ENCODE data around the gene GLRX3.
"Not testable (repeated sequence)": the region's sequence is repeated elsewhere in the genome, so short reads cannot be mapped to it uniquely, and the experiment has no call there.

GLRX3 gene

GRCh38 chr10:130202150-130202549, 66.0 kb downstream of the GLRX3 start:
- not testable (repeated sequence) for H3K14ac ChIP-seq (ENCODE audit: low read length); H3K4ac ChIP-seq (ENCODE audit: low read length); H3K4me1 ChIP-seq (ENCODE audit: control insufficient read depth in 2 of 2, insufficient read depth in 1 of 2, low read depth in 1 of 2, low read length in 2 of 2); H3K79me1 ChIP-seq (ENCODE audit: low read depth, low read length); H3K18ac ChIP-seq (ENCODE audit: low read length); H2BK120ac ChIP-seq (ENCODE audit: low read depth, low read length); H2AK5ac ChIP-seq (ENCODE audit: low read depth, low read length); H4K91ac ChIP-seq (ENCODE audit: low read depth, low read length, poor library complexity); H2BK15ac ChIP-seq (ENCODE audit: low read length); H3K27me3 ChIP-seq (ENCODE audit: control insufficient read depth in 3 of 3, insufficient read depth in 3 of 3, low read depth in 1 of 3, low read length in 3 of 3); H3K4me3 ChIP-seq (ENCODE audit: low read length in 2 of 2); H3K23ac ChIP-seq (ENCODE audit: low read depth, low read length, poor library complexity); H3K9me3 ChIP-seq (replicated peaks in 1 of 2; ENCODE audit: control insufficient read depth in 2 of 2, insufficient read depth in 1 of 2, low read depth in 1 of 2, low read length in 2 of 2); H2BK12ac ChIP-seq (ENCODE audit: low read length); H3K9ac ChIP-seq (ENCODE audit: low read depth, low read length, poor library complexity); H3K36me3 ChIP-seq (replicated peaks in 1 of 2; ENCODE audit: control insufficient read depth in 2 of 2, insufficient read depth in 2 of 2, low read length in 2 of 2); H4K8ac ChIP-seq (ENCODE audit: low read depth, low read length); H2AFZ ChIP-seq (ENCODE audit: low read length); H3K27ac ChIP-seq (replicated peaks; ENCODE audit: low read length); DNase-seq (ENCODE audit: low spot score); H2BK5ac ChIP-seq (ENCODE audit: low read length); H3K4me2 ChIP-seq (ENCODE audit: insufficient read depth, low read length, poor library complexity, severe bottlenecking)
- no CpG with 5 or more reads among the region's 4 CpGs for WGBS, 2 donors (ENCODE audit: extremely low coverage in 2 of 2, insufficient read length in 2 of 2, insufficient replicate concordance in 1 of 2)

GRCh38 chr10:130202984-130203621, 66.9 kb downstream of the GLRX3 start:
- H3K27me3 ChIP-seq (ENCODE audit: control insufficient read depth in 3 of 3, insufficient read depth in 3 of 3, low read depth in 1 of 3, low read length in 3 of 3): no peaks in the 10 kb centered on the region
- no peak for DNase-seq (ENCODE audit: low spot score)
- H2BK12ac ChIP-seq (ENCODE audit: low read length): no peak overlapping the region
- no peak overlapping the region for H3K4ac ChIP-seq (ENCODE audit: low read length)
- no peak overlapping the region for H4K91ac ChIP-seq (ENCODE audit: low read depth, low read length, poor library complexity)
- no peak overlapping the region for H2BK120ac ChIP-seq (ENCODE audit: low read depth, low read length)
- no peak overlapping the region for H3K27ac ChIP-seq (replicated peaks; ENCODE audit: low read length)
- no peak overlapping the region for H3K14ac ChIP-seq (ENCODE audit: low read length)
- H3K36me3 ChIP-seq (replicated peaks in 1 of 2; ENCODE audit: control insufficient read depth in 2 of 2, insufficient read depth in 2 of 2, low read length in 2 of 2): peaks cover 0 to 2% of the 10 kb centered on the region in 2 donors
- WGBS, 2 donors (ENCODE audit: extremely low coverage in 2 of 2, insufficient read length in 2 of 2, insufficient replicate concordance in 1 of 2): no CpG with 5 or more reads among the region's 29 CpGs
- H3K4me2 ChIP-seq (ENCODE audit: insufficient read depth, low read length, poor library complexity, severe bottlenecking): no peak overlapping the region
- H3K9me3 ChIP-seq (replicated peaks in 1 of 2; ENCODE audit: control insufficient read depth in 2 of 2, insufficient read depth in 1 of 2, low read depth in 1 of 2, low read length in 2 of 2): peaks cover 0 to 2% of the 10 kb centered on the region in 2 donors
- H2AFZ ChIP-seq (ENCODE audit: low read length): no peak overlapping the region
- peak overlapping the region; percentile 95 for H3K23ac ChIP-seq (ENCODE audit: low read depth, low read length, poor library complexity)
- H3K18ac ChIP-seq (ENCODE audit: low read length): peak overlapping the region; percentile 11
- H2AK5ac ChIP-seq (ENCODE audit: low read depth, low read length): no peak overlapping the region
- no peak overlapping the region for H2BK15ac ChIP-seq (ENCODE audit: low read length)
- H4K8ac ChIP-seq (ENCODE audit: low read depth, low read length): peak overlapping the region; percentile 87
- peak overlapping the region; percentile 34 for H3K9ac ChIP-seq (ENCODE audit: low read depth, low read length, poor library complexity)
- no peaks in the 10 kb centered on the region for H3K79me1 ChIP-seq (ENCODE audit: low read depth, low read length)
- H3K4me1 ChIP-seq (ENCODE audit: control insufficient read depth in 2 of 2, insufficient read depth in 1 of 2, low read depth in 1 of 2, low read length in 2 of 2): peaks cover 0 to 2% of the 10 kb centered on the region in 2 donors
- no peak overlapping the region for H2BK5ac ChIP-seq (ENCODE audit: low read length)
- H3K4me3 ChIP-seq (ENCODE audit: low read length in 2 of 2): peak overlapping the region in 1 of 2 donors; percentile 60

GRCh38 chr10:130203626-130204025, 67.4 kb downstream of the GLRX3 start:
- Histone ChIP-seq H4K91ac (ENCODE audit: low read depth, low read length, poor library complexity) (no peak overlapping the region), H3K4me3 (ENCODE audit: low read length in 2 of 2) (no peak overlapping the region), H2AFZ (ENCODE audit: low read length) (no peak overlapping the region), H3K36me3 (replicated peaks in 1 of 2; ENCODE audit: control insufficient read depth in 2 of 2, insufficient read depth in 2 of 2, low read length in 2 of 2) (peaks cover 0 to 2% of the 10 kb centered on the region in 2 donors), H2BK12ac (ENCODE audit: low read length) (no peak overlapping the region), H4K8ac (ENCODE audit: low read depth, low read length) (no peak overlapping the region), H3K4me1 (ENCODE audit: control insufficient read depth in 2 of 2, insufficient read depth in 1 of 2, low read depth in 1 of 2, low read length in 2 of 2) (peaks cover 0 to 2% of the 10 kb centered on the region in 2 donors), H2BK15ac (ENCODE audit: low read length) (no peak overlapping the region), H3K27me3 (ENCODE audit: control insufficient read depth in 3 of 3, insufficient read depth in 3 of 3, low read depth in 1 of 3, low read length in 3 of 3) (no peaks in the 10 kb centered on the region), H3K9ac (ENCODE audit: low read depth, low read length, poor library complexity) (no peak overlapping the region), H2AK5ac (ENCODE audit: low read depth, low read length) (no peak overlapping the region), H3K4me2 (ENCODE audit: insufficient read depth, low read length, poor library complexity, severe bottlenecking) (no peak overlapping the region), H3K14ac (ENCODE audit: low read length) (no peak overlapping the region), H3K23ac (ENCODE audit: low read depth, low read length, poor library complexity) (no peak overlapping the region), H3K79me1 (ENCODE audit: low read depth, low read length) (no peaks in the 10 kb centered on the region), H2BK120ac (ENCODE audit: low read depth, low read length) (no peak overlapping the region), H2BK5ac (ENCODE audit: low read length) (no peak overlapping the region), H3K27ac (replicated peaks; ENCODE audit: low read length) (no peak overlapping the region), H3K9me3 (replicated peaks in 1 of 2; ENCODE audit: control insufficient read depth in 2 of 2, insufficient read depth in 1 of 2, low read depth in 1 of 2, low read length in 2 of 2) (peaks cover 0 to 2% of the 10 kb centered on the region in 2 donors), H3K4ac (ENCODE audit: low read length) (no peak overlapping the region), H3K18ac (ENCODE audit: low read length) (no peak overlapping the region)
- no peak for DNase-seq (ENCODE audit: low spot score)
- WGBS, 2 donors (ENCODE audit: extremely low coverage in 2 of 2, insufficient read length in 2 of 2, insufficient replicate concordance in 1 of 2): no CpG with 5 or more reads among the region's 18 CpGs

GRCh38 chr10:130206216-130206737, 70.1 kb downstream of the GLRX3 start:
- Histone ChIP-seq H3K14ac (ENCODE audit: low read length) (no peak overlapping the region), H3K27me3 (ENCODE audit: control insufficient read depth in 3 of 3, insufficient read depth in 3 of 3, low read depth in 1 of 3, low read length in 3 of 3) (no peaks in the 10 kb centered on the region), H3K79me1 (ENCODE audit: low read depth, low read length) (no peaks in the 10 kb centered on the region), H2AK5ac (ENCODE audit: low read depth, low read length) (no peak overlapping the region), H4K91ac (ENCODE audit: low read depth, low read length, poor library complexity) (no peak overlapping the region), H3K4ac (ENCODE audit: low read length) (no peak overlapping the region), H3K23ac (ENCODE audit: low read depth, low read length, poor library complexity) (no peak overlapping the region), H3K4me3 (ENCODE audit: low read length in 2 of 2) (peak overlapping the region in 1 of 2 donors; percentile 56), H3K18ac (ENCODE audit: low read length) (no peak overlapping the region), H3K4me1 (ENCODE audit: control insufficient read depth in 2 of 2, insufficient read depth in 1 of 2, low read depth in 1 of 2, low read length in 2 of 2) (peaks cover 0 to 2% of the 10 kb centered on the region in 2 donors), H2BK5ac (ENCODE audit: low read length) (no peak overlapping the region), H3K9ac (ENCODE audit: low read depth, low read length, poor library complexity) (no peak overlapping the region), H2BK12ac (ENCODE audit: low read length) (no peak overlapping the region), H3K9me3 (replicated peaks in 1 of 2; ENCODE audit: control insufficient read depth in 2 of 2, insufficient read depth in 1 of 2, low read depth in 1 of 2, low read length in 2 of 2) (peaks cover 0 to 2% of the 10 kb centered on the region in 2 donors), H3K27ac (replicated peaks; ENCODE audit: low read length) (no peak overlapping the region), H2BK15ac (ENCODE audit: low read length) (no peak overlapping the region), H3K4me2 (ENCODE audit: insufficient read depth, low read length, poor library complexity, severe bottlenecking) (no peak overlapping the region), H2BK120ac (ENCODE audit: low read depth, low read length) (no peak overlapping the region), H2AFZ (ENCODE audit: low read length) (no peak overlapping the region), H3K36me3 (replicated peaks in 1 of 2; ENCODE audit: control insufficient read depth in 2 of 2, insufficient read depth in 2 of 2, low read length in 2 of 2) (peaks cover 0 to 2% of the 10 kb centered on the region in 2 donors), H4K8ac (ENCODE audit: low read depth, low read length) (no peak overlapping the region)
- no peak for DNase-seq (ENCODE audit: low spot score)
- no CpG with 5 or more reads among the region's 14 CpGs for WGBS, 2 donors (ENCODE audit: extremely low coverage in 2 of 2, insufficient read length in 2 of 2, insufficient replicate concordance in 1 of 2)

Measured in neuronal stem cell (in vitro differentiated cells).